Endothelial cell (in vitro differentiated cells): ENCODE results near the gene ADORA3. TPM values are rescaled to one million over a fixed set of nuclear protein-coding genes. Genes with fewer than 3 reads are reported as not detected.

ENCODE experiments used
- DNase-seq: peaks from one replicate; pipeline ENCODE4 v3.0.0; 2021; ENCODE audit warnings: low spot score
- H3K27ac Mint-ChIP-seq: one replicate; pipeline ENCODE4 v1.8.0; 2021; ENCODE audit warnings: mixed read lengths, inconsistent platforms; ENCODE audit not compliant: unreplicated experiment
- H3K27me3 Mint-ChIP-seq: one replicate; pipeline ENCODE4 v1.8.0; 2021; ENCODE audit warnings: mild to moderate bottlenecking, moderate library complexity, mixed read lengths, inconsistent platforms; ENCODE audit not compliant: unreplicated experiment
- H3K36me3 Mint-ChIP-seq: one replicate; pipeline ENCODE4 v1.8.0; 2021; ENCODE audit warnings: mild to moderate bottlenecking, low read depth, mixed read lengths, inconsistent platforms; ENCODE audit not compliant: unreplicated experiment
- H3K4me1 Mint-ChIP-seq: one replicate; pipeline ENCODE4 v1.8.0; 2021; ENCODE audit warnings: mild to moderate bottlenecking, mixed read lengths, inconsistent platforms; ENCODE audit not compliant: unreplicated experiment
- H3K4me3 Mint-ChIP-seq: one replicate; pipeline ENCODE4 v1.8.0; 2021; ENCODE audit warnings: mild to moderate bottlenecking, mixed read lengths, inconsistent platforms; ENCODE audit not compliant: unreplicated experiment
- H3K9me3 Mint-ChIP-seq: one replicate; pipeline ENCODE4 v1.8.0; 2021; ENCODE audit warnings: mixed read lengths, inconsistent platforms; ENCODE audit not compliant: unreplicated experiment
- CTCF ChIP-seq: fragments of 200-600 bp; sonication (generic); IDR thresholded peaks from one replicate; pipeline ENCODE4 v1.5.0; 2021; ENCODE audit warnings: antibody characterized with exemption; ENCODE audit not compliant: unreplicated experiment
- total RNA-seq: library from RNA; stranded (reverse); fragmentation: NEBNext Ultra II Directional; extraction: Animal tissue kit (Norgen Biotek cat#: 25700); gene quantifications from one replicate; pipeline ENCODE4 v1.2.1, GENCODE V29; 2021; ENCODE audit not compliant: unreplicated experiment

Gene ADORA3
- total RNA-seq, 1 donor from 2014 or later = 0.13 TPM

DNA sequence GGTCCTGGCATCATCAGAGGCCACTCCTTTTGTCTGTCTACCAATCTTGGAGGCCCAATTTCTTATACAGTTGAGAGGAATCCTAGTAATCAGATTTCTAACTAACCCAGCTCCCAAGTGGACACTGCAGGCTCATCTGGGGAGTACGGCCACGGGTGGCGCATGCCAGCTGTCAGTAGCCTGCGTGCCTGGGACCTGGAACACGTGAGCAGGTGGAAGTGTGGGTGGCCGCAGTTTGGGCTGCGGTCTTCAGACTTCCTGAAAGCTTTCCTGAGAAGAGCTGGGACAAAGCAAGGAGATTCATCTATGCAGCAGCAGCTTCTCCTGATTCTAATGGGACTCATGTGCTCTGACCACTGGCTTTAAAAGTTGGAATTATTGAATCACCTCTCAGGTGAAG lies 12.4 kb downstream of the ADORA3 start:
- TF ChIP-seq CTCF = no peak
- no peak overlapping the region for H3K27ac Mint-ChIP-seq
- DNase-seq = no peak
- no peaks in the 10 kb centered on the region for H3K27me3 Mint-ChIP-seq
- no peaks in the 10 kb centered on the region for H3K36me3 Mint-ChIP-seq
- H3K9me3 Mint-ChIP-seq = no peaks in the 10 kb centered on the region
- H3K4me1 Mint-ChIP-seq = peaks cover 6% of the 10 kb centered on the region
- no peak overlapping the region for H3K4me3 Mint-ChIP-seq

DNA sequence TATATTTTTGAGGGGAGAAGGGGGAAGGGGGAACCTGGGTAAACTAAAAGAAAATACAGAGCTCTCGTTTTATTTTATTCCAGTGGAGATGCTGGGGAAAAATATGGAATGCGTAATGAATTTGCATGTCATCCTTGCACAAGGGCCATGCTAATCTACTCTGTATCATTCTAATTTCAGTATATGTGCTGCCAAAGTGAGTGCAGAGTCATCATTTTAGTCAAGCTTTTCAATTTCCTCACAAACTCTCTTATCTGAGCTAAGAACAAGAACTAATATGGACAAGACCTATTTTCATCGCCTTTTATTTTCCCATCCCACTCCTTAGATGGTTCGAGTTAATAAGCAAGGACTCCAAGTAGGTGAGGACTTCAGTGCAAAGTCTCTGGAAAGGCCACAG lies 13.2 kb downstream of the ADORA3 start:
- no peak for TF ChIP-seq CTCF
- Mint-ChIP-seq H3K9me3 (no peaks in the 10 kb centered on the region), H3K27me3 (no peaks in the 10 kb centered on the region), H3K4me1 (peaks cover 6% of the 10 kb centered on the region), H3K4me3 (no peak overlapping the region), H3K27ac (no peak overlapping the region), H3K36me3 (no peaks in the 10 kb centered on the region)
- DNase-seq = no peak

DNA sequence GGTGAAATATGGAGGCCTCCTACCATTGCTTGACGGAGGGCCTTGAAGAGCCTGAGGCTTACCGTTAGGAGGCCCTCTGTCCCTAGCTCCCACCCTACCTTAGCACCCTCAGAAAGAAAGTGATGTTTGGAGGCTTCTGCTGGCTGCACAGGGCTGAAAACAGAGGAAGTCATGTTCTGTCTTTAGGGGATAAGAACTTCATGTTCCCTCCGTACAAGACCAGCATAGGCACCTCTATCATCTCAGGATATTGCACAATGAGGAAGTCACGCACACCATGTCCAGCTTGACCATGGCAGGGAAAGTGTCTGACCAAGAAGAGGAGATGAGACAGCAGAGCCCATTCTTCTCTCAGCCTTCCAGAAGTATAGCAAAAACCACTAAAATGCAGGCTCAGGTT lies 13.8 kb downstream of the ADORA3 start:
- no peak for DNase-seq
- TF ChIP-seq CTCF = no peak
- H3K27ac Mint-ChIP-seq = no peak overlapping the region
- H3K4me1 Mint-ChIP-seq = peaks cover 6% of the 10 kb centered on the region
- no peak overlapping the region for H3K4me3 Mint-ChIP-seq
- no peaks in the 10 kb centered on the region for H3K27me3 Mint-ChIP-seq
- no peaks in the 10 kb centered on the region for H3K36me3 Mint-ChIP-seq
- H3K9me3 Mint-ChIP-seq = no peaks in the 10 kb centered on the region

- Mint-ChIP-seq H3K4me3 (no peak overlapping the region), H3K9me3 (no peaks in the 10 kb centered on the region), H3K36me3 (no peaks in the 10 kb centered on the region), H3K27ac (no peak overlapping the region), H3K27me3 (no peaks in the 10 kb centered on the region), H3K4me1 (peaks cover 6% of the 10 kb centered on the region)
- no peak for DNase-seq
- no peak for TF ChIP-seq CTCF
These were observed 14.8 kb downstream of the ADORA3 start for GRCh38 chr1:111488669-111489068.

- Mint-ChIP-seq H3K36me3 (no peaks in the 10 kb centered on the region), H3K4me3 (no peak overlapping the region), H3K4me1 (peaks cover 6% of the 10 kb centered on the region), H3K27ac (no peak overlapping the region), H3K9me3 (no peaks in the 10 kb centered on the region), H3K27me3 (no peaks in the 10 kb centered on the region)
- no peak for DNase-seq
- TF ChIP-seq CTCF = no peak
These were observed 16.3 kb downstream of the ADORA3 start for GRCh38 chr1:111487133-111487532.
